Measurements from ENCODE around the gene ISLR. TPM values are rescaled to one million over a fixed set of nuclear protein-coding genes. Genes with fewer than 3 reads are reported as not detected.

The ISLR gene
- polyA plus RNA-seq, 2 of the 4 experiments (the other 2 are of a cell fraction) = 0.10 to 0.43 TPM

GRCh38 chr15:74124759-74125158 lies 48.8 kb upstream of the ISLR start:
- TF ChIP-seq FOXS1 (CRISPR knock-in tag; IDR thresholded peaks at IDR 0.05) = no peak
- TF ChIP-seq TP53 (CRISPR knock-in tag; IDR thresholded peaks at IDR 0.05) = no peak
- no peak for TF ChIP-seq HDAC2 (IDR thresholded peaks at IDR 0.05)
- no peak for TF ChIP-seq MYC (IDR thresholded peaks at IDR 0.05; ENCODE audit: borderline replicate concordance, low read length)
- no peak for TF ChIP-seq USF2 (IDR thresholded peaks at IDR 0.05)
- no peak for TF ChIP-seq NPAS2 (CRISPR knock-in tag; IDR thresholded peaks at IDR 0.05; ENCODE audit: borderline replicate concordance)
- no peak for TF ChIP-seq ZC3H11A (IDR thresholded peaks at IDR 0.05)
- no peak for TF ChIP-seq ZNF302 (CRISPR knock-in tag; IDR thresholded peaks at IDR 0.05)
- no peak for TF ChIP-seq BHLHE40 (IDR thresholded peaks at IDR 0.05; ENCODE audit: low read depth, low read length)
- TF ChIP-seq PBX3 (IDR thresholded peaks at IDR 0.05) = no peak
- TF ChIP-seq RAD21 (conservative IDR thresholded peaks at IDR 0.05 in 1 of 2, IDR thresholded peaks at IDR 0.05 in 1 of 2) = no peak
- WGBS (ENCODE audit: missing lambda C conversion rate) = 19% methylated on average over 7 of the region's 7 CpGs
- ChIA-PET CTCF (interaction anchor here (0.7 to 2.7 kb wide), 7 partner anchors 151 to 198 kb away, joined by 3 to 18 read pairs (median 8); no protein-coding TSS in a partner anchor), POLR2A (no interaction called here)
- Histone ChIP-seq H3K27ac (0 out of 6 replicates have a peak overlapping the region, but pooled peaks of 1 of the 2 experiments have one; percentile 4), H3K4me2 (no peak overlapping the region; the same call in 2 of the 3 replicates), H3K4me3 (no peak overlapping the region), H3K4me1 (peaks cover 13% of the 10 kb centered on the region; the same call in 2 of the 3 replicates), H3K9me3 (no peaks in the 10 kb centered on the region)
- peak in 1 of 2 experiments; percentile 35 for DNase-seq (ENCODE audit: low read depth in 1 of 2, low spot score in 1 of 2)
- no peak for ATAC-seq
- no peak for FAIRE-seq

- FAIRE-seq (no peak), DNase-seq (ENCODE audit: low read depth in 1 of 2, low spot score in 1 of 2) (peak; percentile 52 to 86), ATAC-seq (peak; percentile 88 to 96)
- Histone ChIP-seq H3K27ac (peak overlapping the region; percentile 64 to 85), H3K4me1 (peaks cover 20% of the 10 kb centered on the region; the same call in 2 of the 3 replicates), H3K4me2 (peak overlapping the region; percentile 98), H3K4me3 (peak overlapping the region; percentile 50), H3K9me3 (no peaks in the 10 kb centered on the region)
- WGBS (ENCODE audit: missing lambda C conversion rate) = 37% methylated on average over 18 of the region's 44 CpGs
- ChIA-PET POLR2A (interaction anchor here (1.3 kb wide), 1 partner anchor 50 kb away, joined by 4 read pairs; no protein-coding TSS in a partner anchor), CTCF (interaction anchor here (0.8 to 3.0 kb wide), 25 partner anchors 11 to 195 kb away, joined by 3 to 38 read pairs (median 4); partner anchors contain the start of gene STRA6)
- TF ChIP-seq SMC3 (IDR thresholded peaks at IDR 0.05) (peak; percentile 98), CTCF (IDR thresholded peaks at IDR 0.05) (peak; percentile 93), MAX (IDR thresholded peaks at IDR 0.05) (peak; percentile 27; the same call in 1 of the 2 replicates), FOSL2 (IDR thresholded peaks at IDR 0.05) (no peak), FOSL2 (CRISPR knock-in tag; IDR thresholded peaks at IDR 0.05) (no peak), E2F6 (IDR thresholded peaks at IDR 0.05; ENCODE audit: borderline replicate concordance, low read depth) (0 out of 2 replicates have a peak, but pooled peaks have one; percentile 51), RAD21 (conservative IDR thresholded peaks at IDR 0.05 in 1 of 2, IDR thresholded peaks at IDR 0.05 in 1 of 2) (peak; percentile 96 to 98)
These were observed 46.1 kb upstream of the ISLR start for GRCh38 chr15:74127255-74127953.

Data from A549 (cell line).